Stimulated activated CD4-positive, alpha-beta T cell treated with anti-CD3 and anti-CD28 coated beads, Interleukin-15, amount 100 ng/mL, for 48 hours (primary cell): ENCODE measurements around the gene CBLC.

ENCODE experiments used
- DNase-seq, 2 donors: peaks; one replicate each; pipeline ENCODE4 v3.0.0-alpha.2; 2020; ENCODE audit warnings: low read depth in 2 of 2

CBLC gene

GRCh38 chr19:44777715-44778347 is at the start of gene CBLC:
Gene CBLC (plus strand): TSS chr19:44777890. CDS start chr19:44777932, 42 bp downstream.
- no peak for DNase-seq

GRCh38 chr19:44728178-44728577 is 49.5 kb upstream of the CBLC start:
- no peak for DNase-seq

GRCh38 chr19:44729516-44730033 is 48.1 kb upstream of the CBLC start:
- DNase-seq = no peak

- DNase-seq = no peak
Measured at GRCh38 chr19:44731081-44731480, 46.6 kb upstream of the CBLC start.

GRCh38 chr19:44731622-44732021 is 46.1 kb upstream of the CBLC start:
- DNase-seq = no peak

- DNase-seq = no peak
Measured at GRCh38 chr19:44732235-44733014, 45.3 kb upstream of the CBLC start.

GRCh38 chr19:44734357-44734756 is 43.3 kb upstream of the CBLC start:
- no peak for DNase-seq

GRCh38 chr19:44735011-44735410 is 42.7 kb upstream of the CBLC start:
- DNase-seq = no peak

GRCh38 chr19:44737238-44738071 is 40.2 kb upstream of the CBLC start:
- DNase-seq = no peak

- DNase-seq = no peak
Measured at GRCh38 chr19:44738136-44738535, 39.6 kb upstream of the CBLC start.

GRCh38 chr19:44738603-44739558 is 38.8 kb upstream of the CBLC start:
- no peak for DNase-seq

- no peak for DNase-seq
Measured at GRCh38 chr19:44740351-44740824, 37.3 kb upstream of the CBLC start.

- DNase-seq = no peak
Measured at GRCh38 chr19:44741258-44741731, 36.4 kb upstream of the CBLC start.

- no peak for DNase-seq
Measured at GRCh38 chr19:44741841-44742329, 35.8 kb upstream of the CBLC start.

GRCh38 chr19:44742330-44743061 is 35.2 kb upstream of the CBLC start:
- no peak for DNase-seq

- no peak for DNase-seq
Measured at GRCh38 chr19:44744871-44745332, 32.8 kb upstream of the CBLC start.

- no peak for DNase-seq
Measured at GRCh38 chr19:44745341-44745831, 32.3 kb upstream of the CBLC start.

GRCh38 chr19:44745887-44746600 is 31.6 kb upstream of the CBLC start:
- DNase-seq = no peak

- DNase-seq = no peak
Measured at GRCh38 chr19:44746616-44746945, 31.1 kb upstream of the CBLC start.
